NCI-H2107 treated with DMSO at 0.1 percent for 48 hours (cell line): ENCODE results near the gene GOLGA6L7.
"Not testable (repeated sequence)": the region's sequence is repeated elsewhere in the genome, so short reads cannot be mapped to it uniquely, and the experiment has no call there.

Source experiments
- DNase-seq: peaks from one replicate; lab custom pipeline; 2025; ENCODE audit not compliant: unreplicated experiment; lab: John Stamatoyannopoulos, UW

The GOLGA6L7 gene, protein sequence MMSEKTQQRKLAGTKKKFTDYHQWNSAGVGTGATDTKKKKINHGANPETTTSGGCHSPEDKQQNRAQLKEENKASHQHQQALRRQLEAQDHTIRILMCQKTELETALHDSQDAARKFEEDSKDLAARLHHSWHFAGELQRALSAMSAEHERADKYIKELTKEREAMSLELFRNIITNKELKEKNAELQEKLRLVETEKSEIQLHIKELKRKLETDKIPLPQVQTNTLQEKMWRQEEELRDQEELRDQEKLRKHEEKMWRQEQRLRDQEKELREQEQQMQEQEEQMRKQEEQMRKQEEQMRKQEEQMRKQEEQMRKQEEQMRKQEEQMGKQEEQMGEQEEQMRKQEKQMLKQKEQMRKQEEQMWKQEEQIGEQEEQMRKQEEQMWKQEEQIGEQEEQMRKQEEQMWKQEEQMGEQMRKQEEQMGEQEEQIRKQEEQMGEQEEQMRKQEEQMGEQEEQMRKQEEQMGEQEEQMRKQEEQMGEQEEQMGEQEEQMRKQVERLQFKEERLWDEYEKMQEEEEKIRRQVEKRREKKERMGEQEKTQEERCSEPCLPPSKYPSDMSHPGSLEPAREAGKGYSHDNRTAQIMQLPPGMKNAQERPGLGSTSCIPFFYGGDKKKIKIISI

DNA sequence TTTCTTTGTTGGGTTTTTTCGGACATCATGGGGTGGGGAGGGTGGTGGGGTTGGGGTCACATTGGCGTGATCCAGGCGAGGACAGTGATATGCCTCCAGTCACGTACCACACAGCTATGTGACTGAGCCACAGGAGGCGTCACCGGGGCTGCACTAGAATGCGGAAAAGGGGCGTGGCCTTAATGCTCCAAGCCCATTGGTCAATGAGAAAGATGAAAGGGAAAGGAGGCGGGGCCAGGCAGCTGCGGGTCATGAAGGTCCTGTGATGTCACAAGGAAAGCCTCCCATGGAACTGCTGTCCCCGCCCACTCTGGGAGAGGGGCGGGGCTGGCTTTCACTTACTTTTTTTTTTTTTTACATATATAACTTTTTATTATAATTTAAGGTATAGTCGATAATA lies at the start of gene GOLGA6L7:
TSS of gene GOLGA6L7 (minus strand) at position 124 of the 400 bp plus-strand sequence. CDS start at position 29, 95 bp downstream.
- not testable (repeated sequence) for DNase-seq

DNA sequence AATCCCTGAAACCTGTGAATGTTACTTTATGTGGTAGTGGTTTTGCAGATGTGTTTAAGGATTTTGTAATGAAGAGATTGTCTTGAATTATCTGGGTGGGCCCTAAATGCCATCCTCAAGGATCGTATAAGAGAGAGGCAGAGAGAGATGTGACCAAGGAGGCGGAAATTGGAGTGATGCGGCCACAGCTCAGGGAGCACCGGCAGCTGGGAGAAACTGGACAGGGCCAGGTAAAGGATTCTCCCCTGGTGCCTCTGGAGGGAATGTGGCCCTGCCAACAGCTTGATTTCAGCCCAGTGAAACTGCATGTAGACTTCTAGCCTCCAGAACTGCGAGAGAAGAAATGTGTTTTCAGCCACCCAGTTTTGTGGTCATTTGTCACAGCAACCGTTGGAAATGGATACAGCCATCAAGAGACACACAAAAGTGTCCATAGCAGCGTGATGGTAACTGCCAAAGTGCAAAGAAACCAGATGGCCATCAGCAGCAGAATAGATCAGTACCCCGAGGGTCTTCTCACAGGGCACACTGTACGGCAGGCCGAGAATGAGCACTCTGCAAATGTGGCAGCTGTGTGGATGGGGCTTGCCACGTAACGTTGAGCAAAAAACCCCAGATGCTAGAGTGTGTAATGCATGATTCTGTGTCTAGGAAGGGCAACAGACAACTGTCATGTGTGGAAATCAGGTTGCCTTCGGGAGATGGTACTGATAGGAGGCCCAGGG lies 49.6 kb upstream of the GOLGA6L7 start:
- DNase-seq = no peak

DNA sequence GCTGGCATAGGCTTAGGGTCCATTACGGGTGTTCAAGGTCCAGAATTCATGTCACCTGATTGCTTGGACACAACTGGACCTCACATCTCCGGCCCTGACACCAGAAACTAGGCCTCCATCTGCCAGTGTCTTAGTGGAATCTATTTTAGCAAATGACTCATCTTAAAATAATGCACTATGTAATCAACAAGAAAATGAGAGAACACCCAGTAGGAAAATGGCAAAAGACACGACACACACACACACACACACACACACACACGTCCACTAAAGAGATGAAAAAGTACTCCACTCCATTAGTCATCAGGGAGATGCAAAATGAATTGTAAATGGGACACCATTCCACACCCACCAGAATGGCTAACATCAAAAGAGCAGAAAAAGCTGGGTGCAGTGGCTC lies 48.5 kb upstream of the GOLGA6L7 start:
- DNase-seq = no peak

DNA sequence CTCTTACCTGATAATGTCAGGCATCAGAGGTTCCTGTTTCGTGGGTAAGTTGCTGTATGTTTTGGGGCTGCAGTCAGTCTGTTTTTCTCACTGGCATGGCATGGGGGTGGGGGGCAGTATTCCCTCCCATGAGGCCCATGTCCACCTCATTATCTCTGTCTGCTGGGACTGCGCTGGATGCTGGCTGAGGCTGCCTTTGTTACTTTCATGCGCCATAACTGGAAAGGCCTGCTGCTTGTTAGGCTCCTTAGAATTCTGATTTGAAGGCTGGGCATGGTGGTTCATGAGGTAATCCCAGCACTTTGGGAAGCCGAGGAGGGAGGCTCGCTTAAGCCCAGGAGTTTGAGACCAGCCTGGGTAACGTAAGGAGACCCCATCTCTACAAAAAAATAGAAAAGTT lies 47.1 kb upstream of the GOLGA6L7 start:
- no peak for DNase-seq

DNA sequence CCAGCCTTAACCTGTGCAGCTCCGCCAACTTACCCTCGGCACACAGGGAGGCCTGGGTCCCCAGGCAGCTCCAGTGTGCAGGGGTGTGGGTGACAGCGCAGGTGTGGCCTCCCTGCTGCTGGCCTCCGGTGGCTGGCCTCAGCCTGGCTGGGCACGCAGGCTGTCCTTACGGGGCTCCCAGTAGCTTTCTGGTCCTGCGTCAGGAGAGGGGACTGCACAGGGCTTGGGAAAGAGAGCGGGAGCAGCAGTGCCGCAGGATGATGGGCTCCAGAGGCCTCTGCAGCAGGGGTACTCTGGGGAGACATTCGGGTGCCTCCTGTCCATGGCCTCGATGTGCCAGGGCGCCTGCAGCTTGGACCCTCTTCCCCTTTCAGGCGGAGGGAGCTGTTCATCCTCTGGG lies 46.7 kb upstream of the GOLGA6L7 start:
- DNase-seq = no peak

DNA sequence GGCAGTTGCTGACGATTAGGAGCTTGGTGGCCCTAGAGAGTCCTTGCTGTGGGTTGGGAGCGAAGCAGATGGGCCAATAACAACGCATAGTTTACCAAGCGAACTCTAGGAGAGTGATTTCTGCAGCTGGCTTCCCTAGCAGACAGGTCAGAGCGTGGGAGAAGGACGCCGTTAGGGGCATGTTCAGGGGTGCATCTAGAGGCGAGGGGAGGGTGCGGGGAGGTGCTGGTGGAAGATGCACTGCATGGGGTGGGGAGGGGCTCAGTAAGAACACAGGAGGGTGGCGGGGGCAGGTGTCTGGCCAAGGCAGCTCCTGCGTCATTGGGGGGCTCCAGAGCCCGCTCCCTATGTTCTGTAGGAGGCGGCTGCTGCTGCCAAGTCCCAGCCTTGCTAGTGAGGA lies 46.2 kb upstream of the GOLGA6L7 start:
- DNase-seq = no peak

DNA sequence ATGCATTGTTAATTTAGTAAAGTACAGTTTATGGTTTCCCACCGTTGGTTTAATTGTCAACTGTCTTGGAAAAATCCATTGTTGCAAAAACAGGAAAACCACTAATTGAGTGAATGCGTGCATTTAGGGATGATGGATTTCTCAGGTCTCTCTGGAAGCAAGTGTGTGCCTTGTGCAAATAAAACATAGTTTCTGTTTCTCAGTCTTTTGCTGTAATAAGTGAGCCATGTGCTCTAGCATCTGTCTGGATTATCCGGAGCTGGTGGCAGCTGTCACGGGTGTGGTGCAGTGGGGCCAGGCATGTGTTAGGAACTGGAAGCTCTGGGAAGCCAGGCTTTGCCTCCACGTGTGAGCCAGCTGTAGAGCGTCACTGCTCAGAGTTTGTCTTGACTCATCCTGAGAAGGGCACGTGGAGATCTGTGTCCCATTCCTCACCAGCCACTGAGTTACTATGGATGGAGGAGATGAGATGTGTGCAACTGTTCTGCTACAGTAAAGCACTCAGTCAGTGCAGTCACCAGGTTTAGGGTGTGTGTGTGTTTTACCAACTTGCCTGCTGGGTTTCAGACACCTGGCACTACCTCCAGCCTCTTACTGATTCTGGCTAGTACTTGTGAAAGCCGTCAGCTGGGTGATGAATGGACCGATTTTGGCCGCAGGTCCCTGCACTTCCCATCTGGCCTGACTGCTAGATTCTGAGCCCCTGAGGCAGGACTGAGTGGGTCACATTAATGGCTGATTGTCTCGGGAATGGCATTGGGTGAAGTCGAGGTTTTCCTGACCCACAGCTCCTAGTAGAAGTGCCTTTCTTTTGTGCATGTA lies 44.6 kb upstream of the GOLGA6L7 start:
- DNase-seq = no peak

DNA sequence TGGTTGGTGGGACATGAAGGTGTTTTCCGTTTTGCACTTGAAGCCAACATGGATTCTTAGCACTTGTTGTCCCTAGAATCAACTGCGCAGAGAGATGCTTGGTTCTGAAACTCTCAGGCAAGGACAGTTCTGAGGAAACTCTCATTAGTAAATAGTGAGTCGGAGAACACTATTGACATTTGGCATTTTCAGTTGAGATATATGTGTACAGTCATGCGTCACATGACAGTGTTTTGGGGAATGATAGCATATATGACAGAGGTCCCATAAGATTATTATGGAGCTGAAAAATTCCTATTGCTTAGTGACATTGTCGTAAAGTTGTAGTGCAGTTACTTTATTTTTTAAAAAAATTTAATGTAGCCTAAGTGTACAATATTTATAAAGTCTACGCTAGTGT lies 43.1 kb upstream of the GOLGA6L7 start:
- no peak for DNase-seq

DNA sequence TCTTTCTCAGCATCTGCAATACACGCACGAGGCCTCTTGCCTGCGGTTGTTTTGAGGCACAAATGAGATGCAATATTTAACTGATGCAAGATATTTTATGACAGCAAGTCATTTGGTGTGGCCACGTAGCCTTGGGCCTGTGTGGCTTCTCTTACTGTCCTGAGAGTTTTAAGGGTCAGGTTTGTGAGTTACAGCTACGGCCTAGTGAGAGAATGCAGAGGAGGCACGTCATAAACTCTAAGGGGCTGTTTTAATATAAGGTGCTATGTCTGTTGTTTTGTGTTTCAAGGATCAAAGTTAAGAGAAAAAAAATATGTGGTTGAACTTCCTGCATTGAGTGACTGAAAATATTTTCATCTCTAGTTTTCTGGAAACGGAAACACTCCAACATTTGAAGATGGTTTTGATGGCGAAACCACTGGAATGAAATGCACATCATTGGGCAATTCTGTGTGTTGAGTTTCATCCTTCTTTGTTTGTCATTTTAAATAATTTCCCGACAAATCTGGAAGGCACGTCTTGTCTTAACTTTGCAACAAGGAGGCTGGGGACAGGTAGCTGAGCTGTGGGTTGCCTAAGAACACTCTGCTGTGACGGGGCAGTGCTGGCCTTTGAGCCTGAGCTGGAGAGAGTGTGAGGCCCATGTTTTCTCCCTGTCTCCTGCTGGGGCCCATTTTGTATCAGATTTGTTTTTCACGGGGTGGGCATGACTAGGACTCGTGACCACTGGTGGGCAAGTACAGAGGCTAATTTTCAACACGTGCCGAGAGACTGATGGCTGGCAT lies 42.5 kb upstream of the GOLGA6L7 start:
- no peak for DNase-seq

DNA sequence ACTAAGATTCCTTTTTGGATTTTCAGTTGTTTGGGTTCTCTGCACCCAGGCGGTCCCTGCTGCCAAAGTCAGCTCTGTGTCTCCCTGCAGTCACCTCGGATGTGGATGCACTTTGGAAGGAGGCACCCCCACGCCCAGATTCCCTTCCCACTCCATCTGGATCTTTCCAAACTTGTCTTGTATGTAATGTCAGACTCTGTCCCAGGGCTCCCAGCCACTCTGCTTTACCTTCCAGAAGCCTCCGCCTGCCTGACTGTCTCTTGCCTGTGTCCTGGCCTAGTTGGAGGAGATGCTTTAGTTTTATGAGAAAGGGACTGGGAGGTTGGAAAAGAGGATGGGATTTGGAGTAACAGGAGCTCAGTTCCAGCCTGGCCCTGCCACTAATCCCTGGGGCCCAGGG lies 41.8 kb upstream of the GOLGA6L7 start:
- not testable (repeated sequence) for DNase-seq

DNA sequence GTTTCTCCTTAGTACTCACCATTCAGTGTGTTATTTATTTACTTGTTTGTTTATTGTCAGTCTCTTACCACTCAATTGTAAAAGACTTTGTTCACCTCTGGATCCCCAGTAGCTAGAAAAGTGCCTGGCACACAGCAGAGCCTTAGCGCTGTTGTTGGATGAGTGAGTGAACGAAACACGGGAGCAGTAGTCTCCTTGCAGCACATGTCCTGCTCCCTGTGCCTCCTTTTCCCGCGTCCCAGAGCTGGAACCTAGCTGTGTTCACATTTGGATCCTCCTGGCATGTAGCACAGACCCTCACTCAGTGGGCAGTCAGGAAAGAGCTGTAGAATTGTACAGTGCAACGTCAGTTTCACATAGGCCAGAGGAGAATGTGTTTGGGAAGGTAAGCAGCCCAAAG lies 41.4 kb upstream of the GOLGA6L7 start:
- not testable (repeated sequence) for DNase-seq

DNA sequence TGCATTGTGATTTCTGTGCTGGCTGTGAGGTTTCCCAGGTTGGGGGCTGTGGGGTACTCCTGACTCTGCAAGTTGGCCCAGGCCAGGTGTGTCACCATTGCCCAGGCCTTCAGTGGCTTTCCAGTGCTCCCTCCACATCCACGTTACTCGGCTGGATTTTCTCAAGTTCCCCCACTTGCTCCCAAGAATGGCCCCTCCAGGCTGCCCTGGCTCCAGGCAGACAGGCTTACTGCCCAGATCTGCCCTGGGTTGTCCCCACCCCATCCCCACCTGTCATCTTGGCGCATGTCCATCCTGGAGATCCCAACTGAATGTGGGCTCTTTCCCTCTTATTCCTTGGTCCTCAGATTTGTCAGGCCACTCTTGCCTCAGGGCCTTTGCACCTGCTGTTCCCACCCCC lies 40.9 kb upstream of the GOLGA6L7 start:
- no peak for DNase-seq

DNA sequence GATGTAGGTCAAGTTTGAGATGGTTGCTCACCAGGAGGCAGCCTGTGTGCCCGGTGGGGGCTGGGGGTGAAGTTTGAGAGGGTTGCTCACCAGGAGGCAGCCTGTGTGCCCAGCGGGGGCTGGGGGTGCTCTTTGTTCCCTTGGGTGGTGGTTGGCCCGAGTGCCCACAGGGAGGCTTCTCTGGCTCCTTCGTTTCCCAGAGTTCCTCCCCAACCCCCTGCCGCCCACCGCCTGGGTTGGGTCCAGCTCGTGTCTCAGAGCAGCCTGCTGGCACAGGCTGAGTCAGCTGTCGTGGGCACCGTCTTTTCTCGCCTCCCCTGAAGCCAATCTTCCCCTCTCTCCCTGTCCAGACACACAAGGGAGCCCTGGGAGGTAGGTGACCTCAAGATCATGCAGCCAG lies 40.5 kb upstream of the GOLGA6L7 start:
- no peak for DNase-seq

DNA sequence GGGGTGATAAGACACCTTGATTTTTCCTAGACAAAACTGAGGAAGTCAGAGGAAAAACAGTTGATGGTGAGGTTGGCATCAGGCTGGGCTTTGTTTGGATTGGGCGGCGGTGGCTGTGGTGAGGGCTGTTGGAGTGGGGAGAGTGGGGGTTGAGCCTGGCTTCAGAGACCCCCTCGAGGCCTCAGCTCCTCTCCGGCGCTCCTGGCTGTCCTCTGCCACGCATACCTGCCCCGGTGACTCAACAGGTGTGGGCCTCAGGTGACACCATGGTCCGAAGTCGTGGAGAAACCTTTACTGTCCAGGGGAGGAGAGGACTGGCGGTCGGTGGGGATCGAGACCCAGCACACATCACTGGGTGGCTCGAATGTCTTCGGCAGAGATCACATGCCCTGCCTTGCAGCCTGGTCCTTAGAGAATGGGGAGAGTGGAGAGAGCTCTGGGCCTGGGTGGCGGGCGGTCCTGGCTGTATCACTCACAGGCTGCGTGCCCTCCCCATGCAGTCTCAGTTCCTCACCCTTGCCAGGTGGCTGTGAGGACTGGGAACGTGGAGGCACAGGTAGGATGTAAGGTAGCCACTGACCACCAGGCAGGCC lies 40.0 kb upstream of the GOLGA6L7 start:
- no peak for DNase-seq

DNA sequence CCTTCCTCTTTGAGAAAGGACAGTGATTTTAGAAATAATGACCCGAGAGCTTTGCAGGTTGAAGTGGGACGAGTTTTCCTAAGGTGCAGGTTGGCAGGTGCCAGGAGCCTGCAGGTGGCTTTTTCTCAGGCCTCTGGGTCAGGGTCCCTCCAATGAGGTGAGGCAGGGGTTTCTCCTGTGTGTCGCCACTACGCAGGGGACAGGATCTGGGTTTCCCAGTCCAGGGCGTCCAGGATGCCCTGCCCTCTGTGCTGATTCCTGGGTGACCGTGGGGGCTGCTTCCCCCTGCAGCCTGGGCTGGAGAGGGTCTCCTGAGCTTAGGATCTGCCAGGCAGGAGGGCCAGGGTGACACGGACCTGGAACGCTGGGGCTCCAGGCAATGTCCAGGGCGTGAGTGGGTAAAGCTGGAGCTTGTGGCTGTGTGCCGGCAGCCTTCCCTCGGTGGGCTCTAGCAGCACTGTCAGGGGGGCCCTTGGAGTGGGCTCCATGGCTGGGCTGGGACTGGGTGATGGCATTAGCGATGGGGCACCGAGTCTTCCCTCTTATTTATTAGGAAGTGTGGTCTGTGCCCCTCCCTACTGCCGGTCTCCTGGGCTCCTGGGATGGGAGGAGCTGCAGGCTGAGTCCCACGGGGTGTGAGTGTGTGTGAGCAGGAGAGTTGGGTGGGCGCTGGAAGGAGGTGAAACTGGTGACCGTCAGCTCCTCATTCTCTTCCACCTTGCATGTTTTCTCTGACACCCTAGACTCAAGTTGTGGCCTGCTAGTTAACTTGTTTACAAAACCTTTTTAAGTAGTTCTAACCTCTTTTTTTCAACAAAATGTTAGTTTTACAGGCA lies 39.1 kb upstream of the GOLGA6L7 start:
- DNase-seq = no peak

DNA sequence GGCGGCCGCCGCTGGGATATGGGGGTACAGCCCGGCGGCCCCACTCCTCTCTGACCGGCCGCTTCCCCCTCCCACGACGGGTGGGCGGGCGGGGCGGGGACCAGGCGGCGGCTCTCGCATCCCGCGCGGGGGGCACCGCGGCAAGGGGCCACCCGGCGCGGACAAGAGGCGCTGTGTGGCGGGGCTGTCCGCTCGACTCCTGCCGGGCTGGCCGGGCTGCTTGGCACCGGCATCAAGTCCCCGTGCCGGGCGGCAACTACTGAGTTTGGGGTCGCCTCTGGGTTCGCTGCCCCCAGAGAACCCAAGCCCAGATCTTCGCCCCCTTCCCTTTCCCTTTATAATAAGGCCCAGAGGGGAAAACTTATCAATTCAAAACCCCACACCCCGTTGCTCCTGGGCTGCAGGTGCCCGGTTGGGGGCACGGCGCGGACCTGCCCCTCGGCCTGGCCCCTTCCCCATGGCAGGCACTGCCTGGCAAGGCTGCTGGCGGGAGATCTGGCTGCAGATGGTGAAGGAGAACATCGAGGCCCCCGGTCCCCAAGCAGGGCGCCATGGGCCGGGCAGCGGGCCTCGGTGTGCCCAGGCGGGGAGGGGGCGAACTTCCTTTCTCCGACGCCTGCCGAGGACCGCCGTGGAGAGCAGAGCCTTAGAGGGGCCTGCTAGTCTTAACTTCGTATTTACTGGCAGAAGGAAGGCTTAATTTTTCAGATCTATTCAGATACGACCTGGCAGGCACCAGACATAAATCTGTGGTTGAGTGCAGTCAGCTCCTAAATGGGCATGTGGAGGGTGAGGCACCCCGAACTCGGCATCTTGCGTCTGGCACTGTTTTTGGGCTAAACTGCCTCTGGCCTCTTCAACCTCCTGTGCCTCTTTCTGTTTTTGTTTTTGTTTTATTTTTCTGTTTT lies 38.2 kb upstream of the GOLGA6L7 start:
- no peak for DNase-seq

DNA sequence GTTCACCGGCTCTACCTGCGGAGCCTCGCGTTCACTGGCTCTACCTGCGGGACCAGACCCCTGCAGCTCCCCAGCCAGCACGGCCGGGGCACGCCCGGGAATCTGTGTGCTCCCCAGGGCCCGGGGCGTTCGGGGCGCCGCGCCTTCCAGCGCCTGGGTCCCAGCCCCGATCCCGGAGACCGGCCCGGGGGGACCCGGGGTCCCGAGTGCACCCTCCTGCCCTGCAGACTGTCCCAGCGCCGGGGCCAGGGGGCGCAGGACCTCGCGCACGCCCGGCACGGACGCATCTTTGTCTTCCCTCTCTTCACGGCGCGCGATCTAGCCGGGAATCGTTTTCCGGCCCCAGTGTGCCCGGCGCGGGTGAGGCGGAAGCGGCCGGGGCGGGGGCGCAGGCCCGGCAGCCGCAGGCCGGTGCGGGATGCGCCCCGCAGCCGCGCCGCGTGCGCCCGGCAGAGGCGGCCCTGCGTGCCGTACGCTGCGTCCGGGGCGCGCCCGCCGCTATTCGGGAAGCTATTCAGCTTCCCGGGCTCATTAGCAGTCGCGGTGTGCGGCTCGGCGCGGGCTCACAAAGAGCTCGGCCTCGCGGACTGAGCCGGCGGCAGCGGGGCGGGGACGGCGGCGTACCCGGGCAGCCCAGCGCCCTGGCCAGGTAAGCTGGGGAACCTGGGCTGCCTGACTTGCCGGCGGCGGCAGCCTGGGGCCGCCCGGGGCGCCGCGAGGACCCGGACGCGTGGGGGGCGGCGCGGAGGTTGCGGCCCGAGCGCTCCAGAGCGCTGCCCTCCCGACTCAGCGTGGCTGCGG lies 37.4 kb upstream of the GOLGA6L7 start, which contains the start of gene APBA2:
TSS of gene APBA2 (plus strand) at position 345 of the 801 bp plus-strand sequence. CDS start 167,911 bp downstream, outside the sequence.
- DNase-seq = no peak
